C4-2B (cell line): ENCODE results near the gene ZNF23.

Experiments
- H3K27ac ChIP-seq: fragments of 450-650 bp; 2 replicates; pipeline ENCODE4 v1.5.1; 2017
- ZFX ChIP-seq: fragments of 450-650 bp; IDR thresholded peaks from 2 replicates; pipeline ENCODE4 v1.6.1; 2017
- TF ChIP-seq, protein P1 (sequence below): fragments of 450-650 bp; conservative IDR thresholded peaks from 2 replicates; pipeline ENCODE4 v1.5.1; 2017; ENCODE audit warnings: mild to moderate bottlenecking

Gene ZNF23

GRCh38 chr16:71498031-71498430, 36.0 kb upstream of the ZNF23 start:
- H3K27ac ChIP-seq = no peak overlapping the region
- TF ChIP-seq, protein P1, sequence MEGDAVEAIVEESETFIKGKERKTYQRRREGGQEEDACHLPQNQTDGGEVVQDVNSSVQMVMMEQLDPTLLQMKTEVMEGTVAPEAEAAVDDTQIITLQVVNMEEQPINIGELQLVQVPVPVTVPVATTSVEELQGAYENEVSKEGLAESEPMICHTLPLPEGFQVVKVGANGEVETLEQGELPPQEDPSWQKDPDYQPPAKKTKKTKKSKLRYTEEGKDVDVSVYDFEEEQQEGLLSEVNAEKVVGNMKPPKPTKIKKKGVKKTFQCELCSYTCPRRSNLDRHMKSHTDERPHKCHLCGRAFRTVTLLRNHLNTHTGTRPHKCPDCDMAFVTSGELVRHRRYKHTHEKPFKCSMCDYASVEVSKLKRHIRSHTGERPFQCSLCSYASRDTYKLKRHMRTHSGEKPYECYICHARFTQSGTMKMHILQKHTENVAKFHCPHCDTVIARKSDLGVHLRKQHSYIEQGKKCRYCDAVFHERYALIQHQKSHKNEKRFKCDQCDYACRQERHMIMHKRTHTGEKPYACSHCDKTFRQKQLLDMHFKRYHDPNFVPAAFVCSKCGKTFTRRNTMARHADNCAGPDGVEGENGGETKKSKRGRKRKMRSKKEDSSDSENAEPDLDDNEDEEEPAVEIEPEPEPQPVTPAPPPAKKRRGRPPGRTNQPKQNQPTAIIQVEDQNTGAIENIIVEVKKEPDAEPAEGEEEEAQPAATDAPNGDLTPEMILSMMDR = no peak
- no peak for TF ChIP-seq ZFX

GRCh38 chr16:71493213-71493612, 31.2 kb upstream of the ZNF23 start:
- TF ChIP-seq, protein P1 = no peak
- no peak for TF ChIP-seq ZFX
- no peak overlapping the region for H3K27ac ChIP-seq

- H3K27ac ChIP-seq = no peak overlapping the region
These were observed 30.7 kb upstream of the ZNF23 start for GRCh38 chr16:71492786-71493185.

DNA sequence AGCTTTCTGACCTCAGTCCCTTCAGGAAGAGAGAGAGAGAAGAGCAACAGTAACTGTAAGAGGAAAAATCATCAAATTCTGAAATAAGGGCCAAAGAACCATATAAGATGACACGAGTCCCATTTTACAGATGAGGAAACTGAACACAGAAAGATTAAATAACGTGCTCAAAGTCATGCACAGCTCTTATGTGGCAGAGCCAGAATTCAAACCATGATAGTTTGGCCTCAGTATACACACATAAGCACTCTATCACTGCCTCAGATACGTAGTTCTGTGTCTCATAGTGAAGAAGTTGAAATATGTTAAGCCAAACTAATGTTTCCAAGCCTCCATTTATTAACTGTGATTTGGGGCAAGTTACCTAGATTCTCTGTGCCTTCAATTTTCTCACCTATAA, 29.0 kb upstream of the ZNF23 start:
- no peak overlapping the region for H3K27ac ChIP-seq
- no peak for TF ChIP-seq ZFX
- TF ChIP-seq, protein P1 = no peak

More at GRCh38 chr16:71492786-71493185, 30.7 kb upstream of the ZNF23 start:
- TF ChIP-seq, protein P1 = no peak
- TF ChIP-seq ZFX = no peak

GRCh38 chr16:71490361-71490760, 28.3 kb upstream of the ZNF23 start:
- no peak overlapping the region for H3K27ac ChIP-seq
- no peak for TF ChIP-seq ZFX
- TF ChIP-seq, protein P1 = no peak

- TF ChIP-seq ZFX = no peak
- TF ChIP-seq, protein P1 = no peak
- no peak within 1 kb of the TSS for H3K27ac ChIP-seq
These were observed 27.1 kb upstream of the ZNF23 start, which contains the start of gene ZNF19 for GRCh38 chr16:71489122-71489521. Gene ZNF19, minus strand, starts transcription at chr16:71489324. Its CDS starts 7,210 bp downstream, at chr16:71482114.

- H3K27ac ChIP-seq = peak overlapping the region; percentile 64
- TF ChIP-seq, protein P1 = no peak
- TF ChIP-seq ZFX = no peak
These were observed 22.2 kb upstream of the ZNF23 start for GRCh38 chr16:71484006-71484893.
